ENCODE measurements around the gene INTS3.

INTS3 gene

GRCh38 chr1:153727463-153728304, at the start of gene INTS3:
Gene INTS3, plus strand, starts transcription at chr1:153728050. Its CDS starts 585 bp downstream, at chr1:153728635.
- DNase-seq = peak; percentile 100

GRCh38 chr1:153678519-153679336, 49.1 kb upstream of the INTS3 start, which contains the start of gene NPR1:
Gene NPR1, plus strand, starts transcription at chr1:153678688. Its CDS starts 421 bp downstream, at chr1:153679109.
- DNase-seq = no peak

- DNase-seq = no peak
Measured at GRCh38 chr1:153679337-153680119, 48.3 kb upstream of the INTS3 start.

GRCh38 chr1:153680120-153680403, 47.8 kb upstream of the INTS3 start:
- no peak for DNase-seq

- DNase-seq = no peak
Measured at GRCh38 chr1:153682730-153683129, 45.1 kb upstream of the INTS3 start.

- no peak for DNase-seq
Measured at GRCh38 chr1:153683854-153684253, 44.0 kb upstream of the INTS3 start.

GRCh38 chr1:153684892-153685291, 43.0 kb upstream of the INTS3 start:
- DNase-seq = no peak

- no peak for DNase-seq
Measured at GRCh38 chr1:153685544-153686340, 42.1 kb upstream of the INTS3 start.

- no peak for DNase-seq
Measured at GRCh38 chr1:153687346-153688125, 40.3 kb upstream of the INTS3 start.

GRCh38 chr1:153688276-153688675, 39.6 kb upstream of the INTS3 start:
- DNase-seq = no peak

GRCh38 chr1:153688736-153689328, 39.0 kb upstream of the INTS3 start:
- DNase-seq = no peak

- no peak for DNase-seq
Measured at GRCh38 chr1:153693466-153693865, 34.4 kb upstream of the INTS3 start.

- no peak for DNase-seq
Measured at GRCh38 chr1:153696741-153697140, 31.1 kb upstream of the INTS3 start.

GRCh38 chr1:153697191-153698019, 30.4 kb upstream of the INTS3 start:
- DNase-seq = no peak

GRCh38 chr1:153698020-153698922, 29.6 kb upstream of the INTS3 start:
- no peak for DNase-seq

GRCh38 chr1:153698923-153699714, 28.7 kb upstream of the INTS3 start:
- no peak for DNase-seq

- DNase-seq = no peak
Measured at GRCh38 chr1:153699768-153700167, 28.1 kb upstream of the INTS3 start.

- no peak for DNase-seq
Measured at GRCh38 chr1:153705484-153705883, 22.4 kb upstream of the INTS3 start.

Measured in CD4-positive, alpha-beta T cell treated with Interleukin-4 for 4 hours (primary cell).